Skeletal muscle satellite cell (primary cell): ENCODE measurements around the gene NCKAP5.

Source experiments
- H3K27me3 ChIP-seq: 2 replicates; pipeline ENCODE4 v1.7.0; 2013; ENCODE audit warnings: low read length; ENCODE audit not compliant: control insufficient read depth, insufficient read depth
- H3K36me3 ChIP-seq: 2 replicates; pipeline ENCODE4 v1.7.0; 2013; ENCODE audit warnings: mild to moderate bottlenecking, control low read depth, low read length; ENCODE audit not compliant: insufficient read depth
- H3K4me1 ChIP-seq: 2 replicates; pipeline ENCODE4 v1.7.0; 2013; ENCODE audit warnings: low read length; ENCODE audit not compliant: control insufficient read depth, insufficient read depth
- H3K4me2 ChIP-seq: 2 replicates; pipeline ENCODE4 v1.7.0; 2013; ENCODE audit warnings: mild to moderate bottlenecking, low read length
- H3K4me3 ChIP-seq: 2 replicates; pipeline ENCODE4 v1.7.0; 2013; ENCODE audit warnings: low read length
- H3K9ac ChIP-seq: 2 replicates; pipeline ENCODE4 v1.7.0; 2013; ENCODE audit warnings: mild to moderate bottlenecking, low read depth, low read length, moderate library complexity
- H3K9me3 ChIP-seq: replicated peaks from 2 replicates; pipeline ENCODE4 v1.7.0; 2013; ENCODE audit warnings: mild to moderate bottlenecking, control low read depth, low read length

NCKAP5 gene

DNA sequence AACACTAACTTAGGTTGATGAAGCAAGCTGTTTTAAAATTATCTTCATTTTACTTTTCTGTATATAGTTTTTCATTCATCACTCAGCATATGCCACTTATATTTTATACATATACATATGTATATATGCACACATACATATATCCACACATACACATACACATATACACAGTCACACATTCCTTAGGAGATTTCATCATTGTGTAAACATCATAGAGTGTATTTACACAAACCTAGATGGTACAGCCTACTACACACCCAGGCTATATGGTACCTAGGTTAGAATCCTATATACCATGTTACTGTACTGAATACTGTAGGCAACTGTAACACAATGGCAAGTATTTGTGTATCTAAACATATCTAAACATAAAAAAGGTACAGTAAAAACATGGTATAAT, 602.8 kb downstream of the NCKAP5 start:
- H3K4me1 ChIP-seq = no peaks in the 10 kb centered on the region
- no peaks in the 10 kb centered on the region for H3K9me3 ChIP-seq
- H3K36me3 ChIP-seq = no peaks in the 10 kb centered on the region
- H3K9ac ChIP-seq = no peak overlapping the region
- H3K4me2 ChIP-seq = no peak overlapping the region
- no peak overlapping the region for H3K4me3 ChIP-seq
- no peaks in the 10 kb centered on the region for H3K27me3 ChIP-seq

DNA sequence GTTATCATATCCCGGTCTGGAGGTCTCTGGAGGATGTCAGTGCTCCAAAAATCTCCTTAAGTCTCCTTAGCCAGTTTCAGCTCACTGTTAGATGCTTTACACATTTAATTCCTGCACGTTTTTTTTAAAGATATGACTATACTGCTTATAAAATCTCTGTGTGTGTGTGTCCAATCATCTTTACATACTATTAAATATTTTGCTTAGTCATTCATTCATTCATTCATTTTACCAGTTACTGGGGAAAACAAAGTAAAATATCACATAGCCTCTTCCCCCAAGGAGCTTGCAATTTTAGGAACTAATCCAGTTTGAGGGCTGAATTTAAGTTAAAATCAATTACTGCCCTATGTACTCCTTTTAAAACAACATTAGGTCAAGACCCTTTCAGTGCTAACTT, 605.1 kb downstream of the NCKAP5 start:
- Histone ChIP-seq H3K36me3 (no peaks in the 10 kb centered on the region), H3K9ac (no peak overlapping the region), H3K4me2 (no peak overlapping the region), H3K9me3 (no peaks in the 10 kb centered on the region), H3K4me3 (no peak overlapping the region), H3K27me3 (no peaks in the 10 kb centered on the region), H3K4me1 (no peaks in the 10 kb centered on the region)

DNA sequence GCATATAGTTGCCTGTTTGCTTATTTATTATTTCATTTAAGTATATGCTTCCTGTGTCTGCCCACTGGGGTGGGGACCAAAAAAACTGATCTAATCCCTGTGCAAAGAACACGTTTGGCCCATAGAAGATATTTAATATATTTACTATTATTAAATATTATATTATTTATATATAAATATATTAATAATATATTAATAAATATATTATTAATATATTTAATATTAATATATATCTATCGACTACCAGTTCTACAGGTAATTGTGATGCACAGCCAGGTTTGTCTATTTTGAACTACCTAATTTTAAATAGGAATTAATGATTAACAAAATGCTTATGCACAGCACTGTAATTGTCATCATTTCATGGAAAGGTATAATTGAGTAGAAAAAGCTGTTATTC, 609.4 kb downstream of the NCKAP5 start:
- Histone ChIP-seq H3K36me3 (no peaks in the 10 kb centered on the region), H3K27me3 (no peaks in the 10 kb centered on the region), H3K4me2 (no peak overlapping the region), H3K9ac (no peak overlapping the region), H3K4me1 (no peaks in the 10 kb centered on the region), H3K9me3 (no peaks in the 10 kb centered on the region), H3K4me3 (no peak overlapping the region)

- no peak overlapping the region for H3K9ac ChIP-seq
- H3K9me3 ChIP-seq = no peaks in the 10 kb centered on the region
- no peaks in the 10 kb centered on the region for H3K27me3 ChIP-seq
- H3K36me3 ChIP-seq = no peaks in the 10 kb centered on the region
- H3K4me3 ChIP-seq = no peak overlapping the region
- H3K4me2 ChIP-seq = no peak overlapping the region
- H3K4me1 ChIP-seq = no peaks in the 10 kb centered on the region
These were observed 612.2 kb downstream of the NCKAP5 start for GRCh38 chr2:132955871-132956615.

DNA sequence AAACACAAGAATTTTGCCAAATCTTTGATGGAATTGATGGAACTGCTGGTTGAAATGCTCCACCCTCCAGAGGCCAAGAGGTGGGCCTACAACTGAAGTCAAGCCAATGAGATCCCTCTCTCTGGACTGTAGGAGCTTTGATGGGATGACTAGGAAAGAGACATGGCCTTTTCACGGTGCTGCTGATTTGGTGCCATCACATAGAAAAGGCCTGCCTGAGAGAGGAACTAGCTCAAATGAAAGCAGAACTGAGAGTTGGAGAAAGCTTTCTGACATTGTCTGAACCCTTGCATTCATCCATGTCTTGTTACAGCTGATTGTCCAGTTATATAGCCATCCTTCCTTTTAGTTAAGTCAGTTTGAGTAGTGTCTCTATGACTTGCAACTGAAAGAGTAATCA, 614.5 kb downstream of the NCKAP5 start:
- Histone ChIP-seq H3K9ac (no peak overlapping the region), H3K4me3 (no peak overlapping the region), H3K4me1 (no peaks in the 10 kb centered on the region), H3K27me3 (no peaks in the 10 kb centered on the region), H3K9me3 (no peaks in the 10 kb centered on the region), H3K4me2 (no peak overlapping the region), H3K36me3 (no peaks in the 10 kb centered on the region)

DNA sequence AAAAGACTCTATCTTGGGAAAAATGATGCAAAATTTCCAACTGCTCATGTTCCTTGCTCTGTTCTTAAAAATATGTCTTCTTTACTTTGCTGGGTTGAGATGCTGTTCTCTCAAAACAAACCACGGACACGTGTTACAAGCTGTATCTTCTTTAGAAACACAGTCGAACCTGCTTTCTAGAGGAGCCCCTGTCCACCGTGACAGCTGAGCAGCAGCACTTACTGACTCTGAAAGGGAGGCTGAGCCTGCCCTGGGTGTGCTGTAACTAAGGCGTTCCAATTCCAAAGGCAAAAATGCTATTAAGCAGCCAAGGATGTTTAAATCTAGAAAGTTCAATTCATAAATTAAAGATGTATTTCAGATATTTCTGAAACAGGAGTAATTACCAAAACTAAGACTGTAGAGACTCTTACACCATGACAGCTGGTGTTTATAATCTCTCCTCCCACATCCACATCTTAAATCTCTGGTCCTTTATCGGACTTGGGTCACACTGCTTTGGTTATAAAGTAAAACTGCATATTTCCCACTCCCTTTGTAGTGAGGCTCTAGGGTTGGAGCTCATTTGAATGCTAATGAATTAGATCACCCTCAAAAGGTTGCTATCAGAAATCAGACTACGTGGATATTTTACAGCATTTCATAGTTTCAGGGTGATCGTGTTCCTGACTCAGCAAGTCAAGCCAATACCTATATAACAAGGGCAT, 617.1 kb downstream of the NCKAP5 start:
- Histone ChIP-seq H3K4me1 (no peaks in the 10 kb centered on the region), H3K36me3 (no peaks in the 10 kb centered on the region), H3K4me3 (no peak overlapping the region), H3K9ac (no peak overlapping the region), H3K27me3 (no peaks in the 10 kb centered on the region), H3K9me3 (no peaks in the 10 kb centered on the region), H3K4me2 (no peak overlapping the region)

GRCh38 chr2:132949108-132949507, 619.2 kb downstream of the NCKAP5 start:
- Histone ChIP-seq H3K9me3 (peaks cover 3% of the 10 kb centered on the region), H3K9ac (no peak overlapping the region), H3K4me1 (no peaks in the 10 kb centered on the region), H3K4me3 (no peak overlapping the region), H3K36me3 (no peaks in the 10 kb centered on the region), H3K27me3 (no peaks in the 10 kb centered on the region), H3K4me2 (no peak overlapping the region)

- Histone ChIP-seq H3K9me3 (peaks cover 3% of the 10 kb centered on the region), H3K27me3 (no peaks in the 10 kb centered on the region), H3K4me1 (no peaks in the 10 kb centered on the region), H3K36me3 (no peaks in the 10 kb centered on the region), H3K4me2 (no peak overlapping the region), H3K4me3 (no peak overlapping the region), H3K9ac (no peak overlapping the region)
These were observed 620.1 kb downstream of the NCKAP5 start for GRCh38 chr2:132948211-132948610.

- H3K4me1 ChIP-seq = no peaks in the 10 kb centered on the region
- peaks cover 3% of the 10 kb centered on the region for H3K9me3 ChIP-seq
- H3K36me3 ChIP-seq = no peaks in the 10 kb centered on the region
- H3K4me2 ChIP-seq = no peak overlapping the region
- no peak overlapping the region for H3K4me3 ChIP-seq
- H3K9ac ChIP-seq = no peak overlapping the region
- H3K27me3 ChIP-seq = no peaks in the 10 kb centered on the region
These were observed 624.4 kb downstream of the NCKAP5 start for GRCh38 chr2:132943829-132944228.

GRCh38 chr2:132941296-132942020, 626.8 kb downstream of the NCKAP5 start:
- Histone ChIP-seq H3K27me3 (no peaks in the 10 kb centered on the region), H3K4me1 (no peaks in the 10 kb centered on the region), H3K9me3 (peaks cover 3% of the 10 kb centered on the region), H3K4me2 (no peak overlapping the region), H3K9ac (no peak overlapping the region), H3K4me3 (no peak overlapping the region), H3K36me3 (no peaks in the 10 kb centered on the region)

DNA sequence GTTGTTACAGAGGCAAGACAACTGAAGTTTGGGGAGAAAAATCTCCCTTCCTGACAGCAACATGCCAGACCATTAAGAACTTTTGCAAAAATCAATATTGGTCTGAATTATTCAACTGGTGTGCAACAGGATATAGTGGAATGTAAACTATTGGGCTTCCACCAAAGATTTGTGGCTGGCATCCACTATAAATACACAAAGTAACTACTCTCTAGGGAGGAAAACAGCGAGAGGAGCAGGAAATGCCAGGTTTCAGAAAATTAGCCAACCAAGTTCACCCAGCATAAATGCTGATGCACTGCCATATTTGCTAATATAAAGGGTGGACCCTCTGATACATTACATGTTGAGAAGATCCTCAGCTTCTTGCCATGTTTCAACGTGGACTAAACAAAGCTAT, 630.6 kb downstream of the NCKAP5 start:
- H3K9me3 ChIP-seq = no peaks in the 10 kb centered on the region

More for the DNA sequence above, 630.6 kb downstream of the NCKAP5 start:
- H3K4me2 ChIP-seq = no peak overlapping the region
- H3K27me3 ChIP-seq = no peaks in the 10 kb centered on the region
- no peak overlapping the region for H3K4me3 ChIP-seq
- no peaks in the 10 kb centered on the region for H3K4me1 ChIP-seq
- no peak overlapping the region for H3K9ac ChIP-seq
- no peaks in the 10 kb centered on the region for H3K36me3 ChIP-seq
